Motor neuron (in vitro differentiated cells): ENCODE results near the gene ASH1L. TPM values are rescaled to one million over a fixed set of nuclear protein-coding genes. Genes with fewer than 3 reads are reported as not detected.
A peak's percentile ranks its signal among the peaks of the same experiment; 100 is the strongest.
"Not testable (repeated sequence)": the region's sequence is repeated elsewhere in the genome, so short reads cannot be mapped to it uniquely, and the experiment has no call there.

Source experiments
- ATAC-seq, 8 experiments: fragments of 200-7000 bp; cut with Tn5 transposase; replicated peaks in 6 of 8; 2 replicates each; pipeline ENCODE4 v1.8.0; 2021; ENCODE audit warnings: mild to moderate bottlenecking in 8 of 8, moderate library complexity in 8 of 8
- H3K27ac ChIP-seq, 2 donors: fragments of 250-450 bp; sonication (Bioruptor Pico); 2 replicates each; pipeline ENCODE4 v1.9.0; 2021; ENCODE audit warnings: antibody characterized with exemption in 2 of 2, mild to moderate bottlenecking in 2 of 2, moderate library complexity in 1 of 2
- H3K4me1 ChIP-seq, 2 donors: fragments of 250-450 bp; sonication (Bioruptor Pico); replicated peaks in 1 of 2; 2 replicates each; pipeline ENCODE4 v1.6.1; 2021; ENCODE audit warnings: antibody characterized with exemption in 2 of 2, mild to moderate bottlenecking in 2 of 2, moderate library complexity in 1 of 2
- H3K4me3 ChIP-seq, 5 donors: fragments of 250-450 bp; sonication (Bioruptor Pico); 2 replicates each; pipeline ENCODE4 v1.9.0; 2021; ENCODE audit warnings: antibody characterized with exemption in 5 of 5, mild to moderate bottlenecking in 5 of 5, moderate library complexity in 4 of 5
- WGBS, 10 experiments: fragments of 450-650 bp; shearing (Covaris generic); methylation state at CpG; one replicate each; pipeline ENCODE4 v1.0.0; 2022; 5-methylcytosine and 5-hydroxymethylcytosine counted together
- in situ Hi-C, 9 experiments: fragments of 400-800 bp; cut with MboI; loops; one replicate each; pipeline ENCODE4 v1.15.0; 2021; ENCODE audit warnings: low sequenced_read_pairs in 9 of 9, low pct_unique_long_range_greater_than_20kb in 2 of 9; ENCODE audit not compliant: unreplicated experiment in 9 of 9
- total RNA-seq, 8 experiments: library from RNA; unstranded; fragments of 300-600 nt; gene quantifications; 2 replicates each; pipeline versions ENCODE4 v1.2.3 to v1.2.4, GENCODE V29; 2022

Gene ASH1L
- total RNA-seq, 8 experiments from 2014 or later, result 25.3 to 66.6 (median 43.0) TPM

DNA sequence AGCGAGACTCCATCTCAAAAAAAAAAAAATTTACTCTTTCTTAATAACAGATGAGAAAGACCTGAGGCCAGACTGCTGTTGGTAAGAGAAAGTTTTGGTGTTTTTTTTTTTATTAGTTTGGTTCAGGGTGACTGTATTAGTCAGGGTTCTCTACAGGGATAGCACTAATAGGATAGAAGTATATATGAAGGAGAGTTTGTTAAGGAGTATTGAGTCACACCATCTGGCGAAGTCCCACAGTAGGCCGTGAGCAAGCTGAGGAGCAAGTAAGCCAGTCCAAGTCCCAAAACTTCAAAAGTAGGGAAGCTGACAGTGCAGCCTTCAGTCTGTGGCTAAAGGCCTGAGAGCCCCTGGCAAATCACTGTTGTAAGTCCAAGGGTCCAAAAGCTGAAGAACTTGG is 26.7 kb upstream of the ASH1L start:
- H3K27ac ChIP-seq, H3K4me3 ChIP-seq, H3K4me1 ChIP-seq: not testable (repeated sequence)
- peak in 1 of 8 experiments; percentile 58 for ATAC-seq
- in situ Hi-C loops, result loop anchor here in 1 of 9 experiments (25.0 kb wide), 1 partner anchor 227 kb away; no protein-coding TSS in a partner anchor
- WGBS, 10 experiments, result 100% methylated on average over 1 of the region's 3 CpGs; no CpG with 5 or more reads in 9 of the 10 experiments

DNA sequence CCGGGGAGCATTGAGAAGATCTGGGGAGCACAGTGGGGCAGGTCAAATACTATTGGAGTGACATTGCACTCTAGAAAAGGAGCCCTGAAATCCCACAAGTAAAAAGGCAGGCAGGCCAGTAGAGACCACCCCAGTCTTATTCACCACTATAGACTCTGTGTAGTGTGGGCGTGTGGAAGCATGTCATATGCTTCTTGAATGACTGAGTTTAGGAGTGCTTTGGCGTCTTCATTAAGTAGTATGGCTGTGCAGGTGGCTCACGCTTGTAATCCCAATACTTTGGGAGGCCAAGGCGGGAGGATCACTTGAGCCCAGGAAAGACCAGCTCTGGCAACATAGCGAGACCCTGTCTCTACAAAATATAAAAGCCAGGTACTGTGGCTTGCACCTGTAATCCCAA is 21.2 kb upstream of the ASH1L start:
- in situ Hi-C loops, result loop anchor here in 1 of 9 experiments (25.0 kb wide), 1 partner anchor 222 kb away; no protein-coding TSS in a partner anchor

DNA sequence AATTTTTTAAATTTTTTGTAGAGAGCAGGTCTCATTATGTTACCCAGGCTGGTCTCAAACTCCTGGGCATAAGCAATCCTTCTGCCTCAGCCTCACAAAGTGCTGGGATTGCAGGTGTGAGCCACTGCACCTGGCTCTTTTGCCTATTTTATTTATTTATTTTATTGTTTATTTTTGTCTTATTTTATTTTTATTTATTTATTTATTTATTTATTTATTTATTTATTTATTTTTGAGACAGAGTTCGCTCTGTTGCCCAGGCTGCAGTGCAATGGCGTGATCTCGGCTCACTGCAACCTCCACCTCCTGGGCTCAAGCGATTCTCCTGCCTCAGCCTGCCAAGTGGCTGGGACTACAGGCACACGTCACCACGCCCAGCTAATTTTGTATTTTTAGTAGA is 13.0 kb upstream of the ASH1L start:
- not testable (repeated sequence) for H3K4me1 ChIP-seq, H3K27ac ChIP-seq, H3K4me3 ChIP-seq, ATAC-seq
- 90 to 99% (median 96%) methylated on average over 3 to 6 of the region's 6 CpGs; no CpG with 5 or more reads in 1 of the 10 experiments for WGBS, 10 experiments
- in situ Hi-C loops, result loop anchor here in 1 of 9 experiments (25.0 kb wide), 1 partner anchor 213 kb away; no protein-coding TSS in a partner anchor

More for the DNA sequence above, 21.2 kb upstream of the ASH1L start:
- not testable (repeated sequence) for H3K4me3 ChIP-seq, ATAC-seq, H3K27ac ChIP-seq, H3K4me1 ChIP-seq
- 90 to 100% (median 94%) methylated on average over 1 to 3 of the region's 6 CpGs; no CpG with 5 or more reads in 5 of the 10 experiments for WGBS, 10 experiments

DNA sequence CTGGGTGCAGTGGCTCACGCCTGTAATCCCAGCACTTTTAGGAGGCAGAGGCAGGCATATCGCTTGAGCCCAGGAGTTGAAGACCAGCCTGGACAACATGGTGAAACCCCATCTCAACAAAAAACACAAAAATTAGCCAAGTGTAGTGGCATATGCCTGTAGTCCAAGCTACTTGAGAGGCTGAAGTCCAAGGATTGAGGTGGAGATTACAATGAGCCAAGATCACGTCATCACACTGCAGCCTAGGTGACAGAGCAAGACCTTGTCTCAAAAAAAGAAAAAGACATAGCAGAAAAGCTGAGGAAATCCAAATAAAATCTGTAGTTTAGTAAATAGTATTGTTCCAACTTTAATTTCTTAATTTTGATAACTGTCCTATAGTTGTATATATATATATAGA is 11.5 kb upstream of the ASH1L start:
- ATAC-seq, result no peak
- in situ Hi-C loops, result loop anchor here in 1 of 9 experiments (25.0 kb wide), 1 partner anchor 212 kb away; no protein-coding TSS in a partner anchor
- WGBS, 10 experiments, result 84 to 100% (median 94%) methylated on average over 1 to 3 of the region's 3 CpGs; no CpG with 5 or more reads in 1 of the 10 experiments
- no peaks in the 10 kb centered on the region for H3K4me1 ChIP-seq
- H3K27ac ChIP-seq, result no peak overlapping the region
- no peak overlapping the region for H3K4me3 ChIP-seq

DNA sequence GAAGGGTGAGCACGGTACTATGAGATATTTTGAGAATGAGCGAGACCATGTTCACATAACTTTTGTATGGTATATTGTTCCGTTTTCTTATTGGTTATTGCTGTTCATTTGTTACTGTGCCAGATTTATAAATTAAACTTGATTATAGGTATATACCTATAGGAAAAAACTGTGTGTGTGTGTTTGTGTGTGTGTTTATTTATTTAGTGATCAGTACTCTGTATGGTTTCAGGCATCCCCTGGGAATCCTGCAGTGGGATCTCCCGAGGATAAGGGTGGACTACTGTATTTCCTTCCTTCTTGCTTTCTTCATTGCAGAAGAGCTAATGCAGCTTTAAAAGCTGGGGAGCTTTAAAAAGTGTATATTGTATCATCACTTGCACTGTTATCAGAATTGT is 8.0 kb upstream of the ASH1L start:
- WGBS, 10 experiments, result 93 to 100% (median 98%) methylated on average over 1 to 4 of the region's 4 CpGs; no CpG with 5 or more reads in 2 of the 10 experiments
- no peak for ATAC-seq
- Histone ChIP-seq H3K27ac (no peak overlapping the region), H3K4me3 (no peak overlapping the region), H3K4me1 (no peaks in the 10 kb centered on the region)
- in situ Hi-C loops, result loop anchor here in 1 of 9 experiments (25.0 kb wide), 1 partner anchor 208 kb away; no protein-coding TSS in a partner anchor

GRCh38 chr1:155569988-155570592 is 7.5 kb upstream of the ASH1L start:
- in situ Hi-C loops, result loop anchor here in 1 of 9 experiments (25.0 kb wide), 1 partner anchor 208 kb away; no protein-coding TSS in a partner anchor
- no peak overlapping the region for H3K4me3 ChIP-seq
- no peaks in the 10 kb centered on the region for H3K4me1 ChIP-seq
- H3K27ac ChIP-seq, result no peak overlapping the region
- WGBS, 10 experiments, result 75 to 97% (median 89%) methylated on average over 1 to 6 of the region's 6 CpGs; no CpG with 5 or more reads in 1 of the 10 experiments
- peak in 2 of 8 experiments; percentile 22 to 29 for ATAC-seq

GRCh38 chr1:155563377-155564022 is 897 bp upstream of the ASH1L start:
- peak overlapping the region; percentile 100 for H3K27ac ChIP-seq
- peak in 3 of 8 experiments; percentile 0 to 2 (median 1) for ATAC-seq
- peak overlapping the region; percentile 98 to 100 (median 99) for H3K4me3 ChIP-seq
- WGBS, 10 experiments, result 0 to 3% (median 0%) methylated on average over 3 to 12 of the region's 19 CpGs; no CpG with 5 or more reads in 3 of the 10 experiments
- in situ Hi-C loops, result loop anchor here in 1 of 9 experiments (25.0 kb wide), 1 partner anchor 201 kb away; no protein-coding TSS in a partner anchor
- peaks cover 17 to 21% of the 10 kb centered on the region in 2 donors for H3K4me1 ChIP-seq

DNA sequence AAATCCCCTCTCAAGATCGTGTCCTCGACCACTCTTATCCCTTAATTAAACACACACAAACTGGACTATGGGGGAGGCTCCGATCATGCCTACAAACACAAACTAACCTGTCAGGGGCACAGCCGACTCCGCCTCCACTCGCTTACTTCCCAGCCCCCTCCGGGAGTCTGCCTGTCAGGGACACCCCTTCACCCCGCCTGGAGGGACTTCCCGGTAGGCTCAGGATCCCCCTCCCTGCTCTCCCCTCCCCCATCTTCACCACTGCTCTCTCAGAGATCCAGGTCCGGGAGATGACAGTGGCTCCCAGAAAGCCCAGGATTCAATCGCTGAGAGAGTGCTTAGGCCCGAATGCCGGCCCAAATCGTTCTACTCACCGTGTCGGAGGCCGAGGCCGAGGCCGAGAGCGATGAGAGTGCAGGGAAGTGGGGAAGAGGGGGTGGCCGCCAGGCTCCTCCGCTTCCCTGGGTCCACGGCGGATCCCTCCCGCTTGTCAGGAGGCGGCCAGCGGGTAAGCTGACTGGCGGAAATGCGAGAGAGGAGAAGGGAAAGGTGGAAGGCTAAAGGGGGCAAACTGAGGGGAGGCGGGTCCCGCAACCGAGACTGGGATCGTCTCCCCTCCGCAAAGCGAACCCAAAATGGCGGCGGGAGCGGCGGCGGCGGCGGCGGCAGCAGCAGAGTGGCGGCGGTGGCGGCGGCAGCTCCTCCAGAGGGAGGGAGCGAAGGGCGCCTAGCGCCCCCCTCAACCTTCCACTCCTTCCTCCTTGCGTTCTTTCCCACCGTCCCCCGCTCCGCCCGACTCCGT is 623 bp downstream of the ASH1L start:
- H3K4me3 ChIP-seq, result peak overlapping the region; percentile 98 to 100 (median 99)
- peaks cover 17 to 21% of the 10 kb centered on the region in 2 donors for H3K4me1 ChIP-seq
- WGBS, 10 experiments, result 0% methylated on average over 14 of the region's 56 CpGs; no CpG with 5 or more reads in 9 of the 10 experiments
- H3K27ac ChIP-seq, result peak overlapping the region; percentile 100
- in situ Hi-C loops, result loop anchor here in 1 of 9 experiments (25.0 kb wide), 1 partner anchor 200 kb away; no protein-coding TSS in a partner anchor
- peak; percentile 1 to 59 (median 26) for ATAC-seq

DNA sequence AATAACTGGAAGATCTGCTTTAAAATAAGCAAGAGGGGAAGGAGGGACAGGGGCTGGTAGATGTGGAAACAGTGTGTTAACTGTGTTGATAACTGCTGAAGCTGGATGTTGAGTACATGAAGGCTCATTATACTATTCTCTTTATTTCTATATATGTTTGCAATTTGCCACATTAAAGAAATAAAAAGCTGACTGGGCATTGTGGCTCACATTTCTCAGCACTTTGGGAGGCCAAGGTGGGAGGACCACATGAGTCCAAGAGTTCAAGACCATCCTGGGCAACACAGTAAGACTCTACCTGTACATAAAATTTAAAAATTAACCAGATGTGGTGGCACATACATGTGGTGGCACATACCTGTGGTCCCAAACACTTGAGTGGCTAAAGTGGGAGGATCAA is 6.7 kb downstream of the ASH1L start:
- in situ Hi-C loops, result loop anchor here in 1 of 9 experiments (25.0 kb wide), 1 partner anchor 194 kb away; no protein-coding TSS in a partner anchor
- ATAC-seq, result no peak
- H3K27ac ChIP-seq, result no peak overlapping the region
- H3K4me3 ChIP-seq, result no peak overlapping the region
- H3K4me1 ChIP-seq, result peaks cover 9 to 13% of the 10 kb centered on the region in 2 donors

DNA sequence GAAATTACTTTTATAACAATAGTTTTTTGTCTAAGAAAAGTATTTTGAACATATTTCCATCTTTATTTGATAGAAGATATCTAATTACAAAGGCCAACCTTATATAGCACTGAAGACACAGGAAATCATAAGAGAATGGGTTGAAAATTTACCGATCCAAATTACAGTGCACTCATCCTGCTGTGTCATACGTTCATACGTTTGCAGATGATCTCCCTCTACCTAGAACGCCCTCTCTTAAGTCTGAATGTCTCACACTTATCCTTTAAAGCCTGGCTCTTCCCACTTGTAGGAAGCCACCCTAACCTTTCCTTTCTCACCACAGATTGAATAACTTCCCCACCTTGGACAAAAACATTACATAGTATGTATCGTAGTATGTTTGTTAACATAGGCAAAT is 9.3 kb downstream of the ASH1L start:
- in situ Hi-C loops, result loop anchor here in 1 of 9 experiments (25.0 kb wide), 1 partner anchor 191 kb away; no protein-coding TSS in a partner anchor
- Histone ChIP-seq H3K4me3 (no peak overlapping the region), H3K4me1 (no peaks in the 10 kb centered on the region), H3K27ac (no peak overlapping the region)
- no peak for ATAC-seq
- 71 to 100% (median 91%) methylated on average over 3 to 5 of the region's 5 CpGs; no CpG with 5 or more reads in 1 of the 10 experiments for WGBS, 10 experiments

DNA sequence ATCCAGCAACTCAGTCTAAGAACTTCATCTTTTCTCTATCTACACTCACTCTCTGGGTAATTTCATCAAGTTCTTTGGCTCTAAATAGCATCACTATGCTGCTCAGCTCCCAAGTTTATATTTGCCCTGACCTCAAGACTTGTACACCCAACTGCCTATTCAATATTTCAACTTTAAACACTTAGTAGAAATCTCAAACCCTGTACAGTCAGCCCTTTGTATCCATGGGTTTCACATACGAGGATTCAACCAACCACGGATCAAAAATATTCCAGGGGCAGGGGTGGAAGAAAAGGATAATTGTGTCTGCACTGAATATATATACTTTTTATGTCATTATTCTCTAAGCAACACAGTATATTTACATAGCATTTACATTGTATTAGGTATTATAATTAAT is 13.9 kb downstream of the ASH1L start:
- no peaks in the 10 kb centered on the region for H3K4me1 ChIP-seq
- in situ Hi-C loops, result no loop called here
- H3K4me3 ChIP-seq, result no peak overlapping the region
- ATAC-seq, result peak in 1 of 8 experiments; percentile 65
- no peak overlapping the region for H3K27ac ChIP-seq
- 17 to 100% (median 95%) methylated on average over 1 to 2 of the region's 2 CpGs; no CpG with 5 or more reads in 1 of the 10 experiments for WGBS, 10 experiments
